ENCODE measurements around the gene BCORL1. TPM values are rescaled to one million over a fixed set of nuclear protein-coding genes. Genes with fewer than 3 reads are reported as not detected.

The BCORL1 gene
- total and polyA plus RNA-seq, 2 of the 8 experiments (the other 6 are each of a cell fraction or from before 2014, with no cell fraction given) = 1.4 to 6.2 TPM

- H3K4ac ChIP-seq (replicated peaks; ENCODE audit: insufficient read length, low read depth, low read length) = no peak overlapping the region
- no peak overlapping the region for H2BK5ac ChIP-seq (ENCODE audit: low read depth, low read length)
- FAIRE-seq (no peak), DNase-seq (ENCODE audit: low read depth in 1 of 2, low spot score in 2 of 2) (no peak)
- CTCF ChIA-PET (ENCODE audit: partially characterized antibody) = no interaction called here
- H3K23me2 ChIP-seq (ENCODE audit: low read depth, low read length) = no peaks in the 10 kb centered on the region
- H3K4me2 ChIP-seq (ENCODE audit: insufficient read depth in 1 of 2, low read depth in 2 of 2, low read length in 2 of 2) = no peak overlapping the region
- TF ChIP-seq CTCF (IDR thresholded peaks at IDR 0.05; ENCODE audit: control extremely low read depth in 1 of 3, insufficient read depth in 1 of 3, low read depth in 1 of 3, low read length in 3 of 3) (no peak), BCL11A (IDR thresholded peaks at IDR 0.05; ENCODE audit: low read depth in 2 of 2, low read length in 2 of 2) (no peak), TAF7 (optimal IDR thresholded peaks at IDR 0.05; ENCODE audit: borderline replicate concordance, low read depth, low read length) (no peak), TEAD4 (IDR thresholded peaks at IDR 0.05; ENCODE audit: low read depth, low read length) (no peak), MAFK (IDR thresholded peaks at IDR 0.05; ENCODE audit: low read depth, low read length) (no peak), ATF2 (IDR thresholded peaks at IDR 0.05; ENCODE audit: low read length) (no peak), SP4 (IDR thresholded peaks at IDR 0.05; ENCODE audit: low read length) (no peak)
- POLR2A ChIA-PET (ENCODE audit: partially characterized antibody) = no interaction called here
- H2BK12ac ChIP-seq (ENCODE audit: low read depth, low read length) = no peak overlapping the region
- 84% methylated on average over 4 of the region's 5 CpGs; no CpG with 5 or more reads in 1 of the 2 experiments for WGBS, 2 experiments (ENCODE audit: extremely low coverage in 1 of 2, insufficient coverage in 1 of 2, insufficient read length in 1 of 2, insufficient replicate concordance in 2 of 2, low coverage in 1 of 2, low lambda C conversion rate in 2 of 2, missing lambda C conversion rate in 1 of 2)
- no peak overlapping the region for H4K91ac ChIP-seq (replicated peaks; ENCODE audit: insufficient read length, low read length)
- no peaks in the 10 kb centered on the region for H3K79me2 ChIP-seq (ENCODE audit: control insufficient read depth in 1 of 2, insufficient read depth in 2 of 2, low read length in 2 of 2)
- no peak overlapping the region for H3K27ac ChIP-seq (ENCODE audit: low read depth, low read length)
- no peak overlapping the region for H4K8ac ChIP-seq (ENCODE audit: extremely low read depth, insufficient read depth, low read length)
- H3K4me3 ChIP-seq (ENCODE audit: extremely low read depth in 1 of 4, insufficient read depth in 2 of 4, low read depth in 3 of 4, low read length in 4 of 4) = no peak overlapping the region
- H3K27me3 ChIP-seq (replicated peaks in 1 of 4; ENCODE audit: control insufficient read depth in 3 of 4, extremely low read depth in 1 of 4, insufficient read depth in 3 of 4, low read length in 3 of 4) = no peaks in the 10 kb centered on the region
- no peaks in the 10 kb centered on the region for H3K4me1 ChIP-seq (replicated peaks in 1 of 4; ENCODE audit: control insufficient read depth in 3 of 4, insufficient read depth in 4 of 4, low read length in 3 of 4)
- no peak overlapping the region for H3K9ac ChIP-seq (replicated peaks in 1 of 4; ENCODE audit: extremely low read depth in 1 of 4, low read depth in 3 of 4, low read length in 3 of 4)
- H3K14ac ChIP-seq (ENCODE audit: insufficient read length) = no peak overlapping the region
- H4K20me1 ChIP-seq (replicated peaks in 1 of 2; ENCODE audit: control insufficient read depth in 1 of 2, insufficient read depth in 2 of 2, low read length in 2 of 2) = peaks cover 0 to 2% of the 10 kb centered on the region in 2 experiments
- no peak overlapping the region for H2BK15ac ChIP-seq (ENCODE audit: low read length)
- H2AK5ac ChIP-seq (ENCODE audit: low read depth, low read length) = no peak overlapping the region
- H2BK20ac ChIP-seq (ENCODE audit: low read length) = no peak overlapping the region
- H2AFZ ChIP-seq (ENCODE audit: low read length) = no peak overlapping the region
- H3K36me3 ChIP-seq (ENCODE audit: control insufficient read depth in 2 of 4, insufficient read depth in 4 of 4, low read length in 3 of 4) = no peaks in the 10 kb centered on the region
- H3K23ac ChIP-seq (ENCODE audit: insufficient read length) = no peak overlapping the region
- H3K9me3 ChIP-seq (ENCODE audit: insufficient read depth in 2 of 2, low read depth in 1 of 2, low read length in 1 of 2) = no peaks in the 10 kb centered on the region
- no peak overlapping the region for H3K56ac ChIP-seq (replicated peaks; ENCODE audit: insufficient read length, low read depth, low read length)
- H2BK120ac ChIP-seq (replicated peaks; ENCODE audit: low read depth, low read length) = no peak overlapping the region
- H3K79me1 ChIP-seq (ENCODE audit: low read depth, low read length) = no peaks in the 10 kb centered on the region
- no peak overlapping the region for H3K18ac ChIP-seq (ENCODE audit: extremely low read depth, low read length)
- no peak overlapping the region for H4K5ac ChIP-seq (ENCODE audit: insufficient read length, low read depth, low read length)
These were observed 14.7 kb downstream of the BCORL1 start for GRCh38 chrX:129997086-129997485.
